B cell (primary cell): Measurements from ENCODE around the gene TRMT112. TPM values are rescaled to one million over a fixed set of nuclear protein-coding genes. Genes with fewer than 3 reads are reported as not detected.

Experiments used
- ATAC-seq: fragments of 200-7000 bp; cut with Tn5 transposase; one replicate; pipeline ENCODE4 v1.10.0; 2021; ENCODE audit warnings: low read depth, mild to moderate bottlenecking, moderate number of reproducible peaks, moderate library complexity
- CTCF ChIA-PET: fragments of 350-600 bp; sonication (Branson Sonifier 250); formaldehyde crosslinking; loops from one replicate; lab custom pipeline; 2021; ENCODE audit warnings: antibody characterized with exemption, inconsistent platforms; lab: Charles Lee
- POLR2A ChIA-PET: fragments of 350-600 bp; sonication (Branson Sonifier 250); formaldehyde crosslinking; loops from one replicate; lab custom pipeline; 2021; ENCODE audit warnings: antibody characterized with exemption; lab: Charles Lee
- DNase-seq: peaks from one replicate; pipeline ENCODE4 v3.0.0; 2013
- H2AFZ ChIP-seq: 2 replicates; pipeline ENCODE4 v1.6.1; 2012; ENCODE audit warnings: mild to moderate bottlenecking, low read depth, low read length; ENCODE audit not compliant: insufficient read depth, poor library complexity, severe bottlenecking
- H3K27ac ChIP-seq, 2 donors: 1 replicate in 1 of 2; 2 replicates in 1 of 2; pipeline ENCODE4 v1.5.1; 2012 to 2013; ENCODE audit warnings: low read length in 2 of 2, mild to moderate bottlenecking in 2 of 2, moderate library complexity in 1 of 2
- H3K27me3 ChIP-seq, 4 experiments: fragments of 200-600 bp in 1 of 4; sonication (generic) in 1 of 4; replicated peaks in 1 of 4; 1 replicate in 2 of 4; 2 replicates in 2 of 4; pipeline versions ENCODE4 v1.6.1 to v1.7.0; 2013 to 2016; ENCODE audit warnings: low read length in 3 of 4, mild to moderate bottlenecking in 2 of 4, mixed read lengths in 1 of 4, moderate library complexity in 1 of 4; ENCODE audit not compliant: insufficient read depth in 4 of 4, control insufficient read depth in 3 of 4; ENCODE audit errors: control extremely low read depth in 1 of 4
- H3K36me3 ChIP-seq, 2 experiments: replicated peaks in 1 of 2; 1 replicate in 1 of 2; 2 replicates in 1 of 2; pipeline versions ENCODE4 v1.6.1 to v1.7.1; 2013; ENCODE audit warnings: low read length in 1 of 2; ENCODE audit not compliant: insufficient read depth in 2 of 2, control insufficient read depth in 1 of 2; ENCODE audit errors: control extremely low read depth in 1 of 2, extremely low read depth in 1 of 2
- H3K4me1 ChIP-seq, 2 donors: fragments of 200-600 bp in 1 of 2; sonication (generic) in 1 of 2; 1 replicate in 1 of 2; 2 replicates in 1 of 2; pipeline versions ENCODE4 v1.5.1 to v1.6.1; 2013 to 2017; ENCODE audit warnings: low read length in 2 of 2; ENCODE audit not compliant: control insufficient read depth in 2 of 2, insufficient read depth in 2 of 2
- H3K4me2 ChIP-seq: replicated peaks from 2 replicates; pipeline ENCODE3; 2012; ENCODE audit warnings: mild to moderate bottlenecking, low read depth, low read length; ENCODE audit not compliant: poor library complexity, severe bottlenecking
- H3K4me3 ChIP-seq, 5 experiments: fragments of 200-600 bp in 1 of 5; sonication (generic) in 1 of 5; 1 replicate in 3 of 5; 2 replicates in 2 of 5; pipeline versions ENCODE4 v1.5.1 to v1.7.0; 2011 to 2016; ENCODE audit warnings: low read length in 4 of 5, mild to moderate bottlenecking in 4 of 5, low read depth in 2 of 5, control low read depth in 1 of 5, moderate library complexity in 1 of 5; ENCODE audit not compliant: insufficient read depth in 1 of 5; ENCODE audit errors: control extremely low read depth in 1 of 5, extremely low read depth in 1 of 5
- H3K79me2 ChIP-seq: fragments of 200-600 bp; sonication (generic); one replicate; pipeline ENCODE4 v1.6.0; 2016; ENCODE audit warnings: low read length; ENCODE audit not compliant: control insufficient read depth, insufficient read depth
- H3K9ac ChIP-seq: fragments of 200-600 bp; sonication (generic); 2 replicates; pipeline ENCODE4 v1.6.1; 2017; ENCODE audit warnings: mild to moderate bottlenecking, low read length, moderate library complexity
- H3K9me3 ChIP-seq, 3 donors: one replicate each; pipeline versions ENCODE4 v1.6.1 to v1.7.1; 2013; ENCODE audit warnings: low read length in 2 of 3; ENCODE audit not compliant: control insufficient read depth in 2 of 3, insufficient read depth in 1 of 3; ENCODE audit errors: control extremely low read depth in 1 of 3
- H4K20me1 ChIP-seq: 2 replicates; pipeline ENCODE4 v1.6.0; 2012; ENCODE audit warnings: mild to moderate bottlenecking, low read length; ENCODE audit not compliant: insufficient read depth, control insufficient read depth, poor library complexity, severe bottlenecking
- H3K27ac Mint-ChIP-seq: one replicate; pipeline ENCODE4 v1.8.0; 2021; ENCODE audit warnings: mixed read lengths
- H3K27me3 Mint-ChIP-seq: one replicate; pipeline ENCODE4 v1.8.0; 2021; ENCODE audit warnings: mixed read lengths
- H3K4me1 Mint-ChIP-seq: one replicate; pipeline ENCODE4 v1.8.0; 2021; ENCODE audit warnings: mixed read lengths
- H3K4me3 Mint-ChIP-seq: one replicate; pipeline ENCODE4 v1.8.0; 2021; ENCODE audit warnings: mixed read lengths
- H3K9me3 Mint-ChIP-seq: one replicate; pipeline ENCODE4 v1.8.0; 2022; ENCODE audit warnings: mixed read lengths; ENCODE audit not compliant: insufficient read depth
- CTCF ChIP-seq: fragments of 200-600 bp; IDR thresholded peaks from one replicate; pipeline ENCODE4 v1.8.0; 2022; ENCODE audit warnings: antibody characterized with exemption, mild to moderate bottlenecking
- EZH2 ChIP-seq: IDR thresholded peaks from 2 replicates; pipeline ENCODE4 v1.6.1; 2012; ENCODE audit warnings: borderline replicate concordance, low read depth, mild to moderate bottlenecking, moderate library complexity, low read length; ENCODE audit not compliant: insufficient read depth, poor library complexity, severe bottlenecking
- WGBS: methylation state at CpG from one replicate; pipeline ENCODE4 v1.1.5; 2013; ENCODE audit warnings: missing lambda C conversion rate; ENCODE audit not compliant: insufficient coverage; 5-methylcytosine and 5-hydroxymethylcytosine counted together
- intact Hi-C: fragments of 100-400 bp; cut with micrococcal nuclease; formaldehyde crosslinking; loops from one replicate; pipeline ENCODE4 v1.10.0; 2022
- polyA plus RNA-seq: library from polyadenylated mRNA; depleted of rRNA; stranded (reverse); fragments of >200 nt; gene quantifications from 2 replicates; pipeline ENCODE4 v1.2.3, GENCODE V29; 2012
- total RNA-seq, 2 donors: library from RNA; stranded (reverse); fragments of 120-200 nt in 1 of 2; gene quantifications; 1 replicate in 1 of 2; 2 replicates in 1 of 2; pipeline versions ENCODE4 v1.2.3 to v1.2.4, GENCODE V29; 2013 to 2022

TRMT112 gene
- total and polyA plus RNA-seq, 2 donors (not counting 1 experiment from before 2014, with no cell fraction given): 133 to 231 TPM

GRCh38 chr11:64287676-64288352 lies 29.5 kb downstream of the TRMT112 start:
- H3K9me3 Mint-ChIP-seq: no peaks in the 10 kb centered on the region
- intact Hi-C loops: no loop called here
- H3K27me3 ChIP-seq: peaks cover 0 to 20% (median 11%) of the 10 kb centered on the region in 4 experiments
- H3K4me2 ChIP-seq: no peak overlapping the region
- H3K9ac ChIP-seq: no peak overlapping the region
- H3K4me1 Mint-ChIP-seq: peaks cover 26% of the 10 kb centered on the region
- H3K79me2 ChIP-seq: peaks cover 26% of the 10 kb centered on the region
- no peaks in the 10 kb centered on the region for H3K36me3 ChIP-seq
- CTCF ChIA-PET: interaction anchor here (2.1 to 6.8 kb wide), 3 partner anchors 15 to 83 kb away, joined by 5 to 47 read pairs (median 8); partner anchors contain the start of gene CATSPERZ
- no peak overlapping the region for H3K4me3 ChIP-seq
- TF ChIP-seq EZH2 (no peak), CTCF (no peak)
- POLR2A ChIA-PET: interaction anchor here (0.6 kb wide), 1 partner anchor 22 kb away, joined by 5 read pairs; no protein-coding TSS in a partner anchor
- H3K4me3 Mint-ChIP-seq: peak overlapping the region; percentile 29
- ATAC-seq (no peak), DNase-seq (no peak)
- H3K9me3 ChIP-seq: peaks cover 0 to 11% (median 0%) of the 10 kb centered on the region in 3 donors
- no peak overlapping the region for H2AFZ ChIP-seq
- H3K27ac ChIP-seq: no peak overlapping the region
- H4K20me1 ChIP-seq: peaks cover 27% of the 10 kb centered on the region
- peaks cover 27 to 29% of the 10 kb centered on the region in 2 donors for H3K4me1 ChIP-seq
- peaks cover 9% of the 10 kb centered on the region for H3K27me3 Mint-ChIP-seq
- 97% methylated on average over 33 of the region's 33 CpGs for WGBS
- H3K27ac Mint-ChIP-seq: no peak overlapping the region

- peak overlapping the region; percentile 75 for H3K27ac Mint-ChIP-seq
- no peaks in the 10 kb centered on the region for H3K9me3 Mint-ChIP-seq
Measured at GRCh38 chr11:64286801-64287159, 30.6 kb downstream of the TRMT112 start.

More at GRCh38 chr11:64286801-64287159, 30.6 kb downstream of the TRMT112 start:
- peaks cover 0 to 14% (median 6%) of the 10 kb centered on the region in 4 experiments for H3K27me3 ChIP-seq
- ChIA-PET POLR2A (interaction anchor here (5.7 kb wide), 1 partner anchor 17 kb away, joined by 67 read pairs; no protein-coding TSS in a partner anchor), CTCF (interaction anchor here (1.0 to 6.8 kb wide), 5 partner anchors 16 to 82 kb away, joined by 3 to 47 read pairs (median 5); partner anchors contain the start of genes CATSPERZ, FERMT3 and PRDX5)
- H2AFZ ChIP-seq: no peak overlapping the region
- peak overlapping the region; percentile 78 for H3K4me3 Mint-ChIP-seq
- no peak overlapping the region for H3K4me2 ChIP-seq
- DNase-seq: no peak
- H4K20me1 ChIP-seq: peaks cover 22% of the 10 kb centered on the region
- peaks cover 19 to 21% of the 10 kb centered on the region in 2 donors for H3K4me1 ChIP-seq
- peaks cover 0 to 7% of the 10 kb centered on the region in 2 experiments for H3K36me3 ChIP-seq
- ATAC-seq: no peak
- peaks cover 24% of the 10 kb centered on the region for H3K4me1 Mint-ChIP-seq
- H3K79me2 ChIP-seq: peaks cover 35% of the 10 kb centered on the region
- H3K27ac ChIP-seq: no peak overlapping the region
- peaks cover 0 to 6% (median 0%) of the 10 kb centered on the region in 3 donors for H3K9me3 ChIP-seq
- no peak overlapping the region for H3K4me3 ChIP-seq
- TF ChIP-seq EZH2 (no peak), CTCF (no peak)
- H3K27me3 Mint-ChIP-seq: peaks cover 6% of the 10 kb centered on the region
- intact Hi-C loops: no loop called here
- 95% methylated on average over 9 of the region's 9 CpGs for WGBS
- H3K9ac ChIP-seq: no peak overlapping the region
